Measurements from ENCODE around the gene MCMBP.

DNA sequence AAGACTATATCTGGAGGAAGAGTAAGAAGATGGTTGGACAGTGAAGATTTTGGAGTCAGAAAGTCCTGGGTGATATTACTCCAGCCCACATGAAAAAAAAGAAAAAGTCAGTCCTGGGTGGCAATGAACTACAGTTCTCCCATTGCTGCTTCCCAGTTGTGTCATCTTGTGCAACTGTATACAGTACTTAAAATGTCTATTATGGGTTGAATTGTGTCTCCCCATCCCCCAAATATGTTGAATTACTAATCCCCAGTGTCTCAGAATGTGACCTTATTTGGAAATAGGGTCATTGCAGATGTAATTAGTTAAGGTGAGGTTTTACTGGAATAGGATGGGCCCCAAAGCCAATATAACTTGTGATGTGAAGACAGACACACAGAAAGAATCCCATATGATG lies 35.5 kb upstream of the MCMBP start:
- TF ChIP-seq ZNF707 (tag by site-specific recombination; IDR thresholded peaks at IDR 0.05) (no peak), MZF1 (tag by site-specific recombination; IDR thresholded peaks at IDR 0.05; ENCODE audit: borderline replicate concordance) (no peak), KLF10 (tag by site-specific recombination; IDR thresholded peaks at IDR 0.05) (no peak), YY1 (tag by site-specific recombination; IDR thresholded peaks at IDR 0.05) (no peak)
- TF ChIP-seq, protein P1, sequence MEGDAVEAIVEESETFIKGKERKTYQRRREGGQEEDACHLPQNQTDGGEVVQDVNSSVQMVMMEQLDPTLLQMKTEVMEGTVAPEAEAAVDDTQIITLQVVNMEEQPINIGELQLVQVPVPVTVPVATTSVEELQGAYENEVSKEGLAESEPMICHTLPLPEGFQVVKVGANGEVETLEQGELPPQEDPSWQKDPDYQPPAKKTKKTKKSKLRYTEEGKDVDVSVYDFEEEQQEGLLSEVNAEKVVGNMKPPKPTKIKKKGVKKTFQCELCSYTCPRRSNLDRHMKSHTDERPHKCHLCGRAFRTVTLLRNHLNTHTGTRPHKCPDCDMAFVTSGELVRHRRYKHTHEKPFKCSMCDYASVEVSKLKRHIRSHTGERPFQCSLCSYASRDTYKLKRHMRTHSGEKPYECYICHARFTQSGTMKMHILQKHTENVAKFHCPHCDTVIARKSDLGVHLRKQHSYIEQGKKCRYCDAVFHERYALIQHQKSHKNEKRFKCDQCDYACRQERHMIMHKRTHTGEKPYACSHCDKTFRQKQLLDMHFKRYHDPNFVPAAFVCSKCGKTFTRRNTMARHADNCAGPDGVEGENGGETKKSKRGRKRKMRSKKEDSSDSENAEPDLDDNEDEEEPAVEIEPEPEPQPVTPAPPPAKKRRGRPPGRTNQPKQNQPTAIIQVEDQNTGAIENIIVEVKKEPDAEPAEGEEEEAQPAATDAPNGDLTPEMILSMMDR (tag by site-specific recombination; IDR thresholded peaks at IDR 0.05), result no peak

Measured in HEK293 (cell line).